OCI-LY7 (cell line): ENCODE data around the gene LAMA4.

Experiments used
- EZH2phosphoT487 ChIP-seq: fragments of 200-600 bp; sonication (generic); IDR thresholded peaks from 2 replicates; pipeline ENCODE4 v1.6.1; 2018; ENCODE audit warnings: low read depth, borderline replicate concordance, mild to moderate bottlenecking, mixed run types, antibody characterized with exemption, low read length, moderate library complexity, mixed read lengths
- TF ChIP-seq, protein P1 (sequence below): fragments of 200-600 bp; sonication (generic); conservative IDR thresholded peaks from 2 replicates; pipeline ENCODE4 v1.5.1; 2014; ENCODE audit warnings: mild to moderate bottlenecking, antibody characterized with exemption, low read length, moderate library complexity, mixed read lengths

DNA sequence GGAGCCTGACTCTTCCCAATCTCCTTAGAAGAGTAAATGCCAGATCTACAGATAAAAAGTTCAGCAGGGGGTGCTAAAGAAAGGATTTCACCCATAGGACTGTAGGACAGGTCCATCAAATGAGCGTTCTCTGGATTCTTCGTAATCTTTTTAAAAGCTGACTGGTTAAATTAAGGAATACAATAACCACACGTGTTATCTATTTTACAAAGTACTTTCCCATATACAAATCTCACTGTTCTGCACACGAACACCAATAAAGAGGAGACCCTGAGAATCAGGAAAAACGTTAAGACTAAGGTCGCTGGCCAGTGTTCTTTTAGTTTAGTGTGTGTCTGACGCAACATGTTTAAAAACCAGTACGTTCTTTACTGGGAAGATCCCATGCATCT, 167.6 kb downstream of the LAMA4 start:
- TF ChIP-seq, protein P1, sequence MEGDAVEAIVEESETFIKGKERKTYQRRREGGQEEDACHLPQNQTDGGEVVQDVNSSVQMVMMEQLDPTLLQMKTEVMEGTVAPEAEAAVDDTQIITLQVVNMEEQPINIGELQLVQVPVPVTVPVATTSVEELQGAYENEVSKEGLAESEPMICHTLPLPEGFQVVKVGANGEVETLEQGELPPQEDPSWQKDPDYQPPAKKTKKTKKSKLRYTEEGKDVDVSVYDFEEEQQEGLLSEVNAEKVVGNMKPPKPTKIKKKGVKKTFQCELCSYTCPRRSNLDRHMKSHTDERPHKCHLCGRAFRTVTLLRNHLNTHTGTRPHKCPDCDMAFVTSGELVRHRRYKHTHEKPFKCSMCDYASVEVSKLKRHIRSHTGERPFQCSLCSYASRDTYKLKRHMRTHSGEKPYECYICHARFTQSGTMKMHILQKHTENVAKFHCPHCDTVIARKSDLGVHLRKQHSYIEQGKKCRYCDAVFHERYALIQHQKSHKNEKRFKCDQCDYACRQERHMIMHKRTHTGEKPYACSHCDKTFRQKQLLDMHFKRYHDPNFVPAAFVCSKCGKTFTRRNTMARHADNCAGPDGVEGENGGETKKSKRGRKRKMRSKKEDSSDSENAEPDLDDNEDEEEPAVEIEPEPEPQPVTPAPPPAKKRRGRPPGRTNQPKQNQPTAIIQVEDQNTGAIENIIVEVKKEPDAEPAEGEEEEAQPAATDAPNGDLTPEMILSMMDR = peak; percentile 70
- TF ChIP-seq EZH2phosphoT487 = no peak
